ENCODE results near the gene CASQ1. TPM values are rescaled to one million over a fixed set of nuclear protein-coding genes. Genes with fewer than 3 reads are reported as not detected.

The CASQ1 gene
- total RNA-seq, 2 donors from 2014 or later, result not detected

DNA sequence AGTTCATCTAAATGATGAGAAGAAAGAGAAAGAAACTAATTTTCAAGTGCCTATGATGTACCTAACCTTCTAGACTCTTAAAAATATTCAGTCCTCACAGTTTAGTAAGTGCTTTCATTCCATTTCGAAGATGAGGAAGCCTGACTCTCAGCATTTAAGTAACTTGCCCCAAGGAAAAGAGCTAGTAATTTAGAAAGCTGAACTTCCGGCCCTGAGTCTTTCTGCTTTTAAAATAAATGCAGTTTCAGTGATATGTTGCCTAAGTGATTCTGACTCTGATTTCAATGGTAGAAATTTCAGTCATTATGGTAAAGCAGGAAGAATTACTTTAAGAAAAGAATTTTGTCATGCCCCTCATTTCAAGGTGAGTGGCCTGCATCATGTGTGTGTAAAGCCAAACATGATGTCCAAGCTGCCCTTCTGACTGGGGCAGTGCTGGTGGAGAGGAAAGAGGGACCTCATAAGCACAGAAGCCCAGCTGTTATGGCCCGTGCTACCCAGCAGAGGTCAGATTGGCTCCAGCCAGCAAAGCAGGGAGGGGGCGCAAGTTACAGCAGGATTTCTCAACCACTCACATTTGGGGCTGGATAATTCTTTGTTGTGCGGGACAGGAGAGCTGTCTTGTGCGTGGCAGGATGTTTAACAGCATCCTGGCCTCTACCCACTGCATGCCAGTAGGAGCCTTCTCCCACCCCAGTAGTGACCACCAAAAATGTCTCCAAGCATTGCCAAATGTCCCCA is 28.2 kb upstream of the CASQ1 start:
- DNase-seq (ENCODE audit: low spot score) (no peak), ATAC-seq (peak; percentile 37 to 41)
- H3K4me1 Mint-ChIP-seq (ENCODE audit: low read depth in 2 of 2), result peaks cover 10 to 23% of the 10 kb centered on the region in 2 donors
- no peak overlapping the region for H3K27ac Mint-ChIP-seq
- no peaks in the 10 kb centered on the region for H3K36me3 Mint-ChIP-seq
- H3K4me3 Mint-ChIP-seq, result no peak overlapping the region
- peaks cover 20 to 63% of the 10 kb centered on the region in 2 donors for H3K27me3 Mint-ChIP-seq
- no peaks in the 10 kb centered on the region for H3K9me3 Mint-ChIP-seq

- no peak overlapping the region for H3K4me3 Mint-ChIP-seq
- H3K36me3 Mint-ChIP-seq, result no peaks in the 10 kb centered on the region
- H3K4me1 Mint-ChIP-seq (ENCODE audit: low read depth in 2 of 2), result peaks cover 10 to 26% of the 10 kb centered on the region in 2 donors
- no peaks in the 10 kb centered on the region for H3K9me3 Mint-ChIP-seq
- ATAC-seq, result no peak
- H3K27me3 Mint-ChIP-seq, result peaks cover 24 to 71% of the 10 kb centered on the region in 2 donors
- DNase-seq (ENCODE audit: low spot score), result no peak
- no peak overlapping the region for H3K27ac Mint-ChIP-seq
Observed at GRCh38 chr1:160162931-160163330, 27.4 kb upstream of the CASQ1 start.

GRCh38 chr1:160163615-160164014 is 26.8 kb upstream of the CASQ1 start:
- no peaks in the 10 kb centered on the region for H3K9me3 Mint-ChIP-seq
- H3K4me1 Mint-ChIP-seq (ENCODE audit: low read depth in 2 of 2), result peaks cover 10 to 26% of the 10 kb centered on the region in 2 donors
- H3K36me3 Mint-ChIP-seq, result no peaks in the 10 kb centered on the region
- H3K27me3 Mint-ChIP-seq, result peaks cover 24 to 71% of the 10 kb centered on the region in 2 donors
- DNase-seq (ENCODE audit: low spot score) (no peak), ATAC-seq (no peak)
- no peak overlapping the region for H3K4me3 Mint-ChIP-seq
- no peak overlapping the region for H3K27ac Mint-ChIP-seq

DNA sequence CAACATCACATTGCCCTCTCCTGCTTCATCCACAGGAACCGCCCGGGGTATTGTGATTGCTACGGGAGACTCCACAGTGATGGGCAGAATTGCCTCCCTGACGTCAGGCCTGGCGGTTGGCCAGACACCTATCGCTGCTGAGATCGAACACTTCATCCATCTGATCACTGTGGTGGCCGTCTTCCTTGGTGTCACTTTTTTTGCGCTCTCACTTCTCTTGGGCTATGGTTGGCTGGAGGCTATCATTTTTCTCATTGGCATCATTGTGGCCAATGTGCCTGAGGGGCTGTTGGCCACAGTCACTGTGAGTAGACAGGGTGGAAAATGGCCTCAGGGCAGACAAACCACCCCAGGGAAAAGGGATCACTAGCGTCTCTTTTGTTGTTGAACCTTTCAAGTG is 26.3 kb upstream of the CASQ1 start:
- ATAC-seq, result no peak
- no peaks in the 10 kb centered on the region for H3K36me3 Mint-ChIP-seq
- peaks cover 22 to 71% of the 10 kb centered on the region in 2 donors for H3K27me3 Mint-ChIP-seq

GRCh38 chr1:160166166-160166868 is 24.1 kb upstream of the CASQ1 start:
- no peak overlapping the region for H3K4me3 Mint-ChIP-seq
- peaks cover 25 to 65% of the 10 kb centered on the region in 2 donors for H3K27me3 Mint-ChIP-seq
- H3K4me1 Mint-ChIP-seq (ENCODE audit: low read depth in 2 of 2), result peaks cover 23 to 39% of the 10 kb centered on the region in 2 donors
- no peaks in the 10 kb centered on the region for H3K36me3 Mint-ChIP-seq
- H3K27ac Mint-ChIP-seq, result no peak overlapping the region
- DNase-seq (ENCODE audit: low spot score), result no peak
- peak; percentile 37 to 49 for ATAC-seq
- no peaks in the 10 kb centered on the region for H3K9me3 Mint-ChIP-seq

More for the DNA sequence above, 26.3 kb upstream of the CASQ1 start:
- no peak overlapping the region for H3K4me3 Mint-ChIP-seq
- H3K4me1 Mint-ChIP-seq (ENCODE audit: low read depth in 2 of 2), result peaks cover 14 to 30% of the 10 kb centered on the region in 2 donors
- H3K9me3 Mint-ChIP-seq, result no peaks in the 10 kb centered on the region
- no peak overlapping the region for H3K27ac Mint-ChIP-seq
- DNase-seq (ENCODE audit: low spot score), result no peak

DNA sequence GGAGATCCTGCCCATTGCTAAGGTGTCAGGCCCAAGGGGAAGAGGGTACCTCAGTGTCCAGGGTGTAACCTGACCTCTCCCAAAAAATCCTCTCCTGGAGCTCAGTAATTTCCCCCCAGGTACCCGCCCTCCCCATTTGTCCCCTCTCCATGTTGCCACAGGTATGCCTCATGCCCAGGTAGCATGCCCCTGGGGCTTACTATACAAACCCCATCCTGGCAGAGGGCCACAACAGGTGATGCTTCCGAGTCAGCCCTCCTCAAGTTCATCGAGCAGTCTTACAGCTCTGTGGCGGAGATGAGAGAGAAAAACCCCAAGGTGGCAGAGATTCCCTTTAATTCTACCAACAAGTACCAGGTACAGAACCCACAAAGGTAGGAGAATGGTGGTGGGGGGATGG is 23.3 kb upstream of the CASQ1 start:
- no peak for ATAC-seq
- DNase-seq (ENCODE audit: low spot score), result no peak
- Mint-ChIP-seq H3K9me3 (no peaks in the 10 kb centered on the region), H3K4me3 (no peak overlapping the region), H3K27ac (no peak overlapping the region), H3K36me3 (no peaks in the 10 kb centered on the region), H3K27me3 (peaks cover 23 to 64% of the 10 kb centered on the region in 2 donors), H3K4me1 (ENCODE audit: low read depth in 2 of 2) (peaks cover 23 to 39% of the 10 kb centered on the region in 2 donors)

GRCh38 chr1:160167580-160167979 is 22.8 kb upstream of the CASQ1 start:
- peaks cover 26 to 69% of the 10 kb centered on the region in 2 donors for H3K27me3 Mint-ChIP-seq

DNA sequence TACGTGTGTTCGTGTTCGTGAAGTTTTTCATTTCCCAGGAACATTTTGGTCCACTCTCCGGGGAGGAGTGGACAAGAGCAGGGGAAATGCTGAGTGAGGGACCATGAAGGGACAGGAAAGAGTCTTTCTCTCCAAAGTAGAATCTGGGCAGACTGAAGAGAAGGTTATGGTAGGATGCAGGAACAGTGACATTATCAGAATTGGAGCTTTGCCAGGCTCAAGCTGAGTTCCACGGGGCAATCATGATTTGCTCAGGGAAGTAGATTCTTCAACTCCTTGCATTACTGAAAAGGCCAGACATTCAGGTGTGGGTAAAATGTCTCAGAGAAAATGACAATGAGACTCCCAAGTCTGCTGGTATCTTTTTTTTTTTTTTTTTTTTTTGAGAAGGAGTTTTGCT is 22.4 kb upstream of the CASQ1 start:
- DNase-seq (ENCODE audit: low spot score) (no peak), ATAC-seq (no peak)
- Mint-ChIP-seq H3K9me3 (no peaks in the 10 kb centered on the region), H3K27me3 (peaks cover 30 to 72% of the 10 kb centered on the region in 2 donors), H3K27ac (no peak overlapping the region), H3K4me1 (ENCODE audit: low read depth in 2 of 2) (peaks cover 23 to 39% of the 10 kb centered on the region in 2 donors), H3K36me3 (no peaks in the 10 kb centered on the region), H3K4me3 (no peak overlapping the region)

More at GRCh38 chr1:160167580-160167979, 22.8 kb upstream of the CASQ1 start:
- Mint-ChIP-seq H3K4me1 (ENCODE audit: low read depth in 2 of 2) (peaks cover 23 to 39% of the 10 kb centered on the region in 2 donors), H3K36me3 (no peaks in the 10 kb centered on the region), H3K27ac (no peak overlapping the region), H3K9me3 (no peaks in the 10 kb centered on the region), H3K4me3 (no peak overlapping the region)
- ATAC-seq (no peak), DNase-seq (ENCODE audit: low spot score) (no peak)

GRCh38 chr1:160168609-160169369 is 21.6 kb upstream of the CASQ1 start:
- DNase-seq (ENCODE audit: low spot score), result no peak
- Mint-ChIP-seq H3K27ac (peak overlapping the region in 1 of 2 donors; percentile 17), H3K36me3 (no peaks in the 10 kb centered on the region), H3K4me1 (ENCODE audit: low read depth in 2 of 2) (peaks cover 23 to 36% of the 10 kb centered on the region in 2 donors), H3K4me3 (peak overlapping the region; percentile 23), H3K9me3 (no peaks in the 10 kb centered on the region), H3K27me3 (peaks cover 33 to 72% of the 10 kb centered on the region in 2 donors)
- ATAC-seq, result no peak

GRCh38 chr1:160169553-160170399 is 20.6 kb upstream of the CASQ1 start:
- Mint-ChIP-seq H3K4me3 (peak overlapping the region; percentile 23), H3K27me3 (peaks cover 30 to 66% of the 10 kb centered on the region in 2 donors), H3K9me3 (no peaks in the 10 kb centered on the region)

DNA sequence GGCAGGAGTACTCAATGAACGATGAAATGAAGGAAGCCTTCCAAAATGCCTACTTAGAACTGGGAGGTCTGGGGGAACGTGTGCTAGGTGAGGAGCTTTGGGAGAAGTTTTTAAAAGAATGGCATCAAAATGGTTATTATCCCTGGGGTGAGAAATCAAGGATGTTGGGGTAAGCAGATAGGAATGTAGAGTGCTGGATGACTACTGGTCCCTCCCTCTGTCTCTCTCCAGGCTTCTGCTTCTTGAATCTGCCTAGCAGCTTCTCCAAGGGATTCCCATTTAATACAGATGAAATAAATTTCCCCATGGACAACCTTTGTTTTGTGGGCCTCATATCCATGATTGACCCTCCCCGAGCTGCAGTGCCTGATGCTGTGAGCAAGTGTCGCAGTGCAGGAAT is 19.0 kb upstream of the CASQ1 start:
- ATAC-seq (no peak), DNase-seq (ENCODE audit: low spot score) (no peak)
- Mint-ChIP-seq H3K36me3 (no peaks in the 10 kb centered on the region), H3K4me1 (ENCODE audit: low read depth in 2 of 2) (peaks cover 17 to 24% of the 10 kb centered on the region in 2 donors), H3K27me3 (peaks cover 28 to 52% of the 10 kb centered on the region in 2 donors), H3K9me3 (no peaks in the 10 kb centered on the region), H3K4me3 (no peak overlapping the region), H3K27ac (no peak overlapping the region)

More at GRCh38 chr1:160169553-160170399, 20.6 kb upstream of the CASQ1 start:
- ATAC-seq (peak; percentile 83 to 85), DNase-seq (ENCODE audit: low spot score) (no peak)
- no peaks in the 10 kb centered on the region for H3K36me3 Mint-ChIP-seq
- peaks cover 23 to 30% of the 10 kb centered on the region in 2 donors for H3K4me1 Mint-ChIP-seq (ENCODE audit: low read depth in 2 of 2)
- H3K27ac Mint-ChIP-seq, result peak overlapping the region; percentile 17 to 34

DNA sequence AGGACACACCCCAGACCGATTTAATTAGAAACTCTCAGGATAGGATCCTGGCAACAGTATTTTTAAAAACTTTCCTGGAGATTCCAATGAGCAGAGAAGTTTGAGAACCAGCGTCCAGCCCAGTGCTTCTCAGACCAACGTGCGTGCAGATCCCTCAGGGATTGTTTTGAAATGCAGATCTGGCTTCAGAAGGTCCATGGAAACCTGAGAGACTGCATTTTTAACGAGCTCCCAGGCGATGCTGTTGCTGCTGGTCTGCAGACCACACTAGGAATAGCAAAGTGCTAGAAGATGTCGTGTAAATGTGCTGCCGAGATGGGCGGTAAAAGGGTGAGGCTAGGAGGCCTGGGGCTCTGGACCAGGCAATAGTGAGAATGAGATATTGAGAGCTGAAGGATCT is 18.4 kb upstream of the CASQ1 start:
- Mint-ChIP-seq H3K36me3 (no peaks in the 10 kb centered on the region), H3K9me3 (no peaks in the 10 kb centered on the region), H3K27me3 (peaks cover 24 to 46% of the 10 kb centered on the region in 2 donors), H3K4me1 (ENCODE audit: low read depth in 2 of 2) (peaks cover 12 to 18% of the 10 kb centered on the region in 2 donors), H3K27ac (no peak overlapping the region), H3K4me3 (no peak overlapping the region)
- no peak for DNase-seq (ENCODE audit: low spot score)
- no peak for ATAC-seq

GRCh38 chr1:160177231-160177630 is 13.1 kb upstream of the CASQ1 start:
- Mint-ChIP-seq H3K4me3 (no peak overlapping the region), H3K36me3 (no peaks in the 10 kb centered on the region), H3K27me3 (peaks cover 20 to 47% of the 10 kb centered on the region in 2 donors), H3K4me1 (ENCODE audit: low read depth in 2 of 2) (no peaks in the 10 kb centered on the region), H3K27ac (no peak overlapping the region), H3K9me3 (no peaks in the 10 kb centered on the region)
- DNase-seq (ENCODE audit: low spot score), result no peak
- no peak for ATAC-seq

Data from natural killer cell treated with Interleukin-12 subunit alpha and Interleukin-12 subunit beta and Interleukin-15 and Interleukin-18, amount 100 ng/mL, for 72 hours (primary cell).